NCI-H526 treated with DMSO at 0.1 percent for 48 hours (cell line): ENCODE measurements around the gene VAV3.
"Not testable (repeated sequence)": the region's sequence is repeated elsewhere in the genome, so short reads cannot be mapped to it uniquely, and the experiment has no call there.

ENCODE experiments used
- DNase-seq: peaks from one replicate; lab custom pipeline; 2025; lab: John Stamatoyannopoulos, UW

Gene VAV3, protein sequence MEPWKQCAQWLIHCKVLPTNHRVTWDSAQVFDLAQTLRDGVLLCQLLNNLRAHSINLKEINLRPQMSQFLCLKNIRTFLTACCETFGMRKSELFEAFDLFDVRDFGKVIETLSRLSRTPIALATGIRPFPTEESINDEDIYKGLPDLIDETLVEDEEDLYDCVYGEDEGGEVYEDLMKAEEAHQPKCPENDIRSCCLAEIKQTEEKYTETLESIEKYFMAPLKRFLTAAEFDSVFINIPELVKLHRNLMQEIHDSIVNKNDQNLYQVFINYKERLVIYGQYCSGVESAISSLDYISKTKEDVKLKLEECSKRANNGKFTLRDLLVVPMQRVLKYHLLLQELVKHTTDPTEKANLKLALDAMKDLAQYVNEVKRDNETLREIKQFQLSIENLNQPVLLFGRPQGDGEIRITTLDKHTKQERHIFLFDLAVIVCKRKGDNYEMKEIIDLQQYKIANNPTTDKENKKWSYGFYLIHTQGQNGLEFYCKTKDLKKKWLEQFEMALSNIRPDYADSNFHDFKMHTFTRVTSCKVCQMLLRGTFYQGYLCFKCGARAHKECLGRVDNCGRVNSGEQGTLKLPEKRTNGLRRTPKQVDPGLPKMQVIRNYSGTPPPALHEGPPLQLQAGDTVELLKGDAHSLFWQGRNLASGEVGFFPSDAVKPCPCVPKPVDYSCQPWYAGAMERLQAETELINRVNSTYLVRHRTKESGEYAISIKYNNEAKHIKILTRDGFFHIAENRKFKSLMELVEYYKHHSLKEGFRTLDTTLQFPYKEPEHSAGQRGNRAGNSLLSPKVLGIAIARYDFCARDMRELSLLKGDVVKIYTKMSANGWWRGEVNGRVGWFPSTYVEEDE

DNA sequence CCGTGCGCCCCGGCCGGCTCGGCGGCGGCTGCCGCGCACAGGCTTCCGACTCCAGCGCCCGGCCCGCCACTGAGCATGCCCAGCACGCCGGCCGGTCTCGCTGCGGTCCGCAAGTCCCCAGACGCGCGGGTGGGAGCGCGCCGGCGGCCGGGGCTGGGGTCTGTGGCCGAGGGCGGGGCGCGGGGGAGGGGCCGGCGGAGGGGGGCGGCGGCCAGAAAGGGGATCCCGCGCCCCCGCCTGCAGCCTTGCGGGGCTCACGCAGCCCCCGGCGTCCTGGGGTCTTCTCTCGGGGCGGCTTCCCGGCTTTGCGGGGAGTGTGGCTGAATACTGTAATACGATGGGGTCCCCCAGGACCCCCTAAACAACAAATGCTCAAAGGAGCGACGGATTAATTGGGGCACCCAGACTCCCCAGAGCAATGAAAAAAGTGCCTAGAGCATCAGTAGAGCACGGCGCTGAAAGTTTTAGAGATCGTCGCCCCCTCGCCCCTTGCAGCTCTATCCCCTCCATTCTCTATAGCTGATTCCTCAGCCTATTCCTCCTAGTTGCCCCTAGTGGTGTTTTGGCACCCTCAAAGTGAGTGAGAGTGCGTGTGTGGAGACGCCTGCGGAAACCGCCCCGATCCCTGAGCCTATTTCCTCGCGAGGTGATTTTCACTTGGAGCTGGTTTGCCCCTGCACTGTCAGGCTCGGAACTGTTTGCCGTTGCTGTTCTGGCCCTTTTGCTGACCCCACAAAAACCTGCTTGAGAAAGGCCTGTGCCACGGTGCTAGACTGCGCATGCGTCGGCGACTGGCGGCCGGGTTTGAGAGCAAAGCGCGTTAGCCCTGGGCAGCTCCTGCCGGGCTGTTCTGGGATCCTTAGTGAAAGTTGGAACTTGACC, at the start of gene VAV3:
TSS of gene VAV3 (minus strand) at position 71 of the 882 bp plus-strand sequence. CDS start 311 bp downstream, outside the sequence.
- DNase-seq = peak; percentile 78

DNA sequence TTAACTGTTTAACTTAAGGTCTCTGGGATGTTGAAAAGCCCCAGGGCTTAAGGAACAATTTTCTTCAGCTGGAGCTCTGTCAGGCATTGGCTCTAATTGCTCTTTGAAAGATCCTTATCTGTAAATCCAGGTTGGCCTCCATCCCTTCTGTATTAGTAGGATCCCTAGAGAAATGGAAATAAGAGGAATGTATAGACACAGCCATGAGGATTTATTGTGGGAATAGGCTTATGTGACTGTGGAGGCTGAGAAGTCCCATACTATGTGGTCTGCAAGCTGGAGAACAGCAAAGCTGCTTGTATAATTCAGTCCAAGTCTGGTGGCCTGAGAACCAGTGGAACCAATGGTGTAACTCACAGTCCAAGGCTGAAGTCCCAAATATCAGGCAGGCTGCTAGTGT, 47.6 kb upstream of the VAV3 start:
- no peak for DNase-seq

DNA sequence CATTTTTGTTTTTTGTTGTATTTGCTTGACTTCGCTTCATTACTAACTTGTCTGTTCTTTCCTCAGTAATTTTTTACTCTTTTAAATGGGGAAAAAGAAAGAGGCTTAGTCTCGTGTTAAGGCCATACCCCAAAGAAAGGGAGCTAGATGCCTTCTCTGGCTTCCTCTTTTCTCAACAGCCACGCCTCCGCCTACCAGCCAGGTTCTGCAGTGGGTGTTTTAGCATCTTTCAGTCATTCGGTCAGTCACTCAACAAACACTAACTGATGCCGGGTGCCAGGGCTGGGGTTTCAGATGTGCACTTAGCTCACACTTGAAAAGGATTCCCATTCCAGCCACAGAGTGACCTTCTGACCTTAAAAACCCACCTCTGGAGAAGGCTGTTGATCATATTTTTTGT, 46.3 kb upstream of the VAV3 start:
- DNase-seq = no peak

DNA sequence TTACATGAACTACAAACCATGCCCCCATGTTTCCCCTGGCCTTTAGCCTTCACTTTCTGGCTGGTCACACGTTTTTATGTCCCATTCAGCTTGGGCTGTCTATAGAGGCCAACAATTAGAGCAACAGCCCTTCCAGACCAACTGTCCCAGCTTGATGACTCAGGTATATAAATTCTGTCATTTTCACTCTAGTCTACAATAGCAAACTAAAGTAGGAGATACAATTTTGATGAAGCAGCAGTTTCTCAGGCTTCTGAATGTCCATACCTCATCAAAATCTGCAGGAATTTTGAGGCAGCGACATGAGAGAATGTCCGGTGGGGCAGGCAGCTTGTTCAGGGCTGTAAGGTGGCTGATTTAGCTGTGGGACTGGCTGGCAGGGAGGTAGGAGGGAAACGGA, 45.6 kb upstream of the VAV3 start:
- no peak for DNase-seq

DNA sequence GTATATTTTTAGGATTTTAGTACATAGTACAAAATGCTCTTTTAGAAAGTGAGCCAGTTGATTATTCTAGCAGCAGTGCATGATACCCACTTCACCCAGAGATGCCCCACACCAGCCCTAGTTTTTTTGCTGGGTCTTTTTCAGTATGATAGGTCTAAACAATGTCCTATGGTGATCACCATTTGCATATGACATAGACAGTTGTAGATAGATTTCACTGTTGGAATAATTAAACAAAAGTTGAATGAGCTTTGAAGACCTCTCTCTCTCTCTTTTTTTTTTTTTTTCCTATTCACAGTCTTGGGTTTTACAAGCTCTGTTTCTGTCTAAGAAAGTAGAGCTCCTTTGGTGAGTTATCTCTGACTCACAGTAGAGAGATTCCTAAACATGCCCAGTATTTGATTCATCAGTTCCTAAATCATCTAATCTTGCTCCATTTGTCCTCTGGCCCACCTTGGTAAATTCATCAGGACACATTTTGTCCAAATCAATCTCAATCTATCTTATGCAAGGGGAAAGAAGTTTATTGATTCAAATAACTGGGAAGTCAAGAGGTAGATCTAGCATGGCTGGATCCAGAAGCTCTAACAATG, 44.7 kb upstream of the VAV3 start:
- DNase-seq = peak; percentile 44

DNA sequence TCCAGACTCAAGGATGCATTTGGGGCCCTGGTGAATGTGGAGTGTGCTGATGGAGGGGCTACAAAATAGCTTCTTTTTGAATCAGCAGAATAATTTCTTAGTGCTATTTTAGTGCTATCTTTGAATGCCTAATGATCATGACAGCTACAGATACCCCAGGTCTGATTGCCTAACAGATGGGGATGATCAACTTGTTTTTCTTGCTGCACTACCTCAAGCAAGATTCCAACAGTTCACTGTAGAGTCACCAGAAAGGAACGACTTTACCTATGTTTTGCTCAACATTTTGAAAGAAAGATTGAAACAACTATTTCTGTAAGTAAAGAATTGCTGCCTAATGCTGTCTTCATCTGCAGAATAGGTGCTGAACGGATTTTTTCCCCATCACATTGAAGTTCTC, 42.6 kb upstream of the VAV3 start:
- DNase-seq = no peak

DNA sequence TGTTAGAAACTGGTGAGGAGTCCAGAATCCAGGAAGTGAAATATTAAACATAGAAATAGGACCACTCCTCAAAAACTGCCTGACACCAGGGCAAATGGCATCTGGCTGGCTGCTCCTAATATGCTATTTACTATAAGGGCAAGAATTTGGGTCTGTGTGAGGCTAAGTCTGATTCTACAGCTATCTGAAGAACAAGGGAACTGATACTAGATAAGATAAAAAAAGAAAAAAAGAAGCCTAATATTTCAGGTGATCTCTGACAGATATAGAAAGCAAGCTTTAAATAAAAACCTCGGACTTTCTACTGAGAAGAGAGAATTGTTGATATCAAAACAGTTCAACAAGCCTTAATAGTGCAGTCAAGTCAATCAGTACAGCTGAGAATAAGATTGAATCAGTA, 42.1 kb upstream of the VAV3 start:
- no peak for DNase-seq

DNA sequence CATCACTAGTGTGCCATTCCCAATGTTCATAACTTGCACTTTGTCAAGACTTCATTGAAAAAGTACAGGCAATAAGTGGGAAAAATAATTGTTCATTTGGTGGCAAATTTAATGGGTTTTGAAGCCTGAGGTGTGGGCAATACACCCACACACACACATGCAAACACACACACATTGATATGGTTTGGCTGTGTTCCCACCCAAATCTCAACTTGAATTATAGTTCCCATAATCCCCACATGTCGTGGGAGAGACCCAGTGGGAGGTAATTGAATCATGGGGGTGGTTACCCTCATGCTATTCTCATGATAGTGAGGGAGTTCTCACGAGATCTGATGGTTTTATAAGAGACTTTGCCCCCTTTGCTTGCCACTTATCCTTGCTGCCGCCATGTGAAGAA, 39.9 kb upstream of the VAV3 start:
- DNase-seq = not testable (repeated sequence)

DNA sequence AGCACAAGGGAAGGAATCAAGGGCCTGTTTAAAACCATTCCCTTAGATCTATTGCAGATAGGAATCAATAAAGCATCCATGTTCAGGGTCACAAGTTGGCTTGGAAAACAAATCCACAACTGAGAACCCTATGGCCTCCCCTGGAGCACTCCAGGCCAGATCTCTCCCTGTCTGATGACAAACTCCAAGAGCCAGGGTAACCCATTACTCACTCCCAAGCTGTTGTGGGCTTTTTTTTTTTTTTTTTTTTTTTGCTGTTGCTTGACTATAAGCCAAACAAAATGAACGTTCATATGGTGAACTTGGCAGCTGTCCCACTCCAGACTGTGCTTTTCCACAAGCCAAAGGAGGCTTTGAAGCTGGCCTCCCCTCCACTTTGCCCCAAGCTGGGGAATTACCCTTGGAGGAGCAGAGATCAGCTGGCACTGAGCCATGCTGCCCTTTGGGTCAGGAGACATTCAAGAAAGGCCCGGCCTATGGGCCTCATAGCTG, 35.7 kb upstream of the VAV3 start:
- no peak for DNase-seq

DNA sequence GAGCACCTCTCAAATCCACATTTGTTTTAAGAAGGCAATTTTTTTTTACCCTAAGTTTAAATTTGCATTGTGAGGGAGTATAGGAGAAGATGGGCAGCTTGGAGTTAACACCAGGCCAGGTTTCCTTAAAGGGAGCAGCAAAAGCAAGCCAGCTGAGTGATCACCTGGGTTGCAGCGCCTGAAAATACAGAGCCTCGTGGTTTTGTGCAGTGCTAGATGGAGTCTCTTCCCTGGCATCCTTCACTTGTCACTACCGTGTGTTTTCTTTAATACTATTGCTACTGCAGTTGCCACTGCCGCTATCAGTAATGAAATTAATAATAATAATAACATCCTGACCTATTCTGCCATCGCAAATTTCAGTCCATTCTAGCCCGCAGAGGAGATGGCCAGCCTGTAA, 35.2 kb upstream of the VAV3 start:
- no peak for DNase-seq

DNA sequence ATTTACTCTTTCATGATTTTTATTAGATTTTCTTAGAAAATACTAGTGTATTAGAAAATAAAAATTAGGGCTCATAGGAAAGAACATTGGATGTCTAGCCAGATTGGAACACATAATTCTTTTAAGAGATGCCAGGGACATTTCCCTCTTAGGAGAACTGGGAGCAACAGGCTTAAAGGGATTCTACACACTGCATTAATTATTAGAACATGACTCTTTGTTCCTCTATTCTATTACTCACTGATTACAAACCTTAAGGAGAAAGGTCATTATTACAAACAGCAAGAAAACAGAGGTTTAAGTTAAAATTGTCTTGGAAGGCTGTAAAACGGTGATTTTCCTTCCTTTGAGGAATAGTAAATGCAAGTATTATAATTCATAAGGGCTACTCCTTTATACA, 32.9 kb upstream of the VAV3 start:
- no peak for DNase-seq

DNA sequence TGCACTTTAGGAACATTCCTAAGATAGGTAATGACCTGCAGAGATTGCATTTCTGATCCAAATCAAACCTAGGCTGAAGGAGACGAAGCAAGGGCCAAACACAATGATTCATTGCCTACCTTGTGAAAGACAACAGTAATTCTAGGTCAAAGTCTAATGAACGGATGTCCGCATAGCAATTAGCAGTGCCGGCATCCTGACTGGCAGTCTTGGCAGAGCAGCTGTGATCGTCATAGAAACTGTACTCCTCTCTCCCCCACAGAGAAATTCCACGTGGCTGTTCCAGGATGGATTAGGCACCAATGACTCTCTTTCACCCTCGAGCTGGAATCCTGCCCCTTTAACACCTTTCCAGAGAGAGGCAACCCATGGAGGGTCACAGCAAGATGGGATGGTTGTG, 28.9 kb upstream of the VAV3 start:
- DNase-seq = no peak

DNA sequence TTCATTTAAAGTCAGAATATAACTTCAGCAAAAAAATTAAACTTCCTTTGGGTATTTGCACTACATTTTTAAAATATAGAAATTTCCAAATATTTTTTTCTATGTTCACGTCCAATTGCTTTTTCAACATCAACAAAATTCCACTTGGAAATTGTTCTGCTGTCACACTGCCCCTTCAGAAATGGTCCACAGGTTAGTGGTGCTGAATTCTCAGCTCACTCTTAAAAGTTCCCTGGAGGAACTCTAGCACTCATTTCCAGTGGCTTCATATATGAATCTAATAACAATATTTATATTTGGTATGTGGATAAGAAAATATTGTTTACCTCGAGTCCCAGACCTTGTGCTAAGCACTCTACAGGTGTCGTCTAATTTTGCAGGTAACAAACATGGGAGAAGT, 27.4 kb upstream of the VAV3 start:
- no peak for DNase-seq

DNA sequence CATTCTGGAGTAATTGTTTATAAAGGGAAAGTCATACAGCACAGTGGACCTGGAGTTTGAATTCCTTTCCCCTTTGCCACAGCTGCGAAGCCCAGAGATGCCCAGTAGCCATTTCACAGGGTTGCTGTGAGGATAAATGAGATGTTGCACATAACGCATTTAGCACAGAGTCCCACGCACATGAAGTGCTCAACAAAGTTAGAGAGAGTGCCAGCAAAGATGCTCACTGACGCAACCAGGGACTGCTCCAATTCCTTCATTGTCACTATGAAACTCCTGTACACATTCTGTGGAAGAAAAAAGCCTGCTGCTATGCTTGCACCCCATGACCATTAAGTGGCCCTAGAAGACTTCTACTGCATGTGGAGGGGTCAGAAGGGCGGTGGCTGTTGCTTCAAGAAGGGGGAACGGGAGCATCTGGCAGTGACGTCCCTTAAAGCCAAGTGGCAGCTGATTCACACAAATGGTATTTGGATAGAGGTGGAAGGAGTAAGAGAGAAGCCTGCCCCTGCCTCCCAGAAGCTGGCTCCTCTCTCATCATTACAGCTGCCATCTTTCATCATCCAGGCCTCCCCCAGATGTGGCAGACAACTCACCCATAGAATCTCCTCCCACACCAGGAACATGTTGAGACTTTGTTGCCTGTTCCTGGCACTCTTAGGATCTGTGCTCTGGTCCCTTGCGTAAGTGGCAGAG, 26.5 kb upstream of the VAV3 start:
- DNase-seq = no peak

DNA sequence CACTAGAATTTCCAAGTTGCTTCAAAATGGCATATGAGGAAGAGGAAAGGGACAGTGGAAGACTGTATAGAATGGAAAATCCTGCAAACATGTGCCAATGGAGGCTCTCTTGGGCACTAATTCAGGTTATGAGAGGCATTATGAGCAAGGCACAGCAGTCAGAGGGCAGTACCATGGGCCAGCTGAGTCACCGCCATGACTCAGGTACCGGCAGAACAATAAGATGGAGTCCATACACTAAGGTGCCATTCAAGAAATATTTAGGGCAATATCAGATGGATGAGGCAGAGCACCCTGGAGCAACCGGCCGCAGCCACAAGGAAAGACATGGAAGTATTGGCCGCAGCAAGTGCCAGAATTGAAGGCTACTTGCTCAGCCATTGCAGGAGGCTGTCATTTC, 25.6 kb upstream of the VAV3 start:
- DNase-seq = no peak

DNA sequence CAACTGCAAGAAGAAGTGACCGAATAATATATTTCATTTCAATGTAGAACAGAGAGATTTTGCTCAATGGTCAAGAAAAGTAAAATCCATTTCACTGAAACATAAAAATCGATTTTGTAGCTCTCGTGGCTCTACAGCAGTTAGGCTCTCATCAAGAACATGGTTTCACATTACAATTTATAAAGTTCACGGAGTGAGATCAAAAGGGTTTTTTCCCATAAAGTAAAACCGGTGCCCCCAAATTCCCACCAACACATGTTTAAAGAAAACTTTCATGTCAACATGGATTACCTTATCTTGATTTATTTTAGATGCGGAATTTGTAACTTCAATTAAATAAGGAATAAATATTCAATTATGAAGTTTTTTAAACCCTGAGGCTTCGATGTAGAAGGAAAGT, 16.3 kb upstream of the VAV3 start:
- no peak for DNase-seq

DNA sequence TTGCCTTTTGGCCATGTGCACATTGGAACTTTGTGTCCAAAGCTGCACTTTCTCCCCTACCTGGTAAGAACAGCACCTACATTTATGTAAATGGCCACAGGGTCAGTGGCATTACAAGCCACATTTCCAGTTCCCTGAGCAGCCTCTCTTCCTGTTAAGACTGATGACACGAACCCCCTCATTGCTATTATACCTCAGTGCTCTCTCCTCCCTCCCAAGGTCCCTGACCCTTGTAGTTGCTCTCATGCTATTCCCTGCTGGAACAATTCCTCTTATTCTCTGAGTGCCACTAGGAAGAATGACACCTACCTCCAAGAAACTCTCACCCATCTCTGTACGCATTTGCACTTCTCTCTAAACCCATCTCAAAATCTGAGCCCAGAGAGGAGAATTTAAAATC, 14.9 kb upstream of the VAV3 start:
- DNase-seq = no peak

DNA sequence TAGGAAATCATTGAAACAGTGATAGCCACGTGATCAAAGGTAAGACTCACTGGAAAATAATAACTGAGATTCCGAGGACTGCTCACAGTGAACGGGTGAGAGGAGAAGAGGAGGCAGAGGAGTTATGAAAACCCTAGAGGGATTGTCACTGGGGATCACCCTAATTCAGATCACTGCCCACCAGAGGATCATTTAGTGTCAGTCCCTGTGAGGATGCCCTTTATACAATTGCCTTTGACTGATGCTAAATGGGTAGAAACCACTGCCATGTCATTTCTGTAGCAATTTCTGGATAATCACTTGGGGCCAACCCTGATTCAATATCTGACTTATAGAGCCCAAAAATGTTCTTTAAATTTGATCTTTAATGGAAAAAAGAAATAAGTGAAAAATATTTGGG, 14.1 kb upstream of the VAV3 start:
- DNase-seq = no peak

DNA sequence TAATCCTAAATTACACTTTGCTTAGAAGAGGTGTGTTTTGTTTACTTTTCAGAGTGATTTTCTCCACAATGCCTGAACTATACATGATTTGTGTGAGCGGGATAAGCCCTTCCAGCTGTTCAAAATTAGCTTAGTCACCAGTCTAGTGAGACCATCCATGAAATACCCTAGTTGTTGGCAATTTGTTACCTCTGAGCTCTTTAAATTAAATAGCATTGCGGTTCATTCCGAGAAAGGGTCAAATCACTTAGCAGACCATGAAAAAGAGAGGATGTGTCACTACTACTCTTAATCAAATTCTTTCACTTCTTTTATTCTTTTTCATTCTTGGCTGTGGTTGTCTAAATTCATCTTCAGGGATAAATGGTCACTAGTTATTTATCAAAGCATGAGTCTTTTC, 11.9 kb upstream of the VAV3 start:
- DNase-seq = no peak

DNA sequence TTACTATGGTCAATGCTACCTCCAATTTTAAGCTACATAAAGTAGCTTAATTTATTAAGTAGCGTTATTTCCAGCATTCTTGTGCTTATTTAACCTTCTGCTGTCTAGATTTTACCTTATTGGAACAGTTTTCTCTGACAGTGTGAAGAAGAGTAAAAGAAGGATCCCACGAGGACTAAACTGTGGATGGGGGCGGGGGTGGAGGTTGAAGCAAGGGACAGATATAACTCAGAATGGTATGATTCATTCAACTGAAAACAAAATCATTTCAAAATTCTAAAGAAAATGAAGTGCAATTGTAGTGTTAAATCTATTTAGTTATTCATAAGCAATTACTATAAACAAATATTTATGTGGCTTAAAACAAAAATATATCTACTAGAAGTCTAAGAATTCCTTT, 11.5 kb upstream of the VAV3 start:
- DNase-seq = no peak

DNA sequence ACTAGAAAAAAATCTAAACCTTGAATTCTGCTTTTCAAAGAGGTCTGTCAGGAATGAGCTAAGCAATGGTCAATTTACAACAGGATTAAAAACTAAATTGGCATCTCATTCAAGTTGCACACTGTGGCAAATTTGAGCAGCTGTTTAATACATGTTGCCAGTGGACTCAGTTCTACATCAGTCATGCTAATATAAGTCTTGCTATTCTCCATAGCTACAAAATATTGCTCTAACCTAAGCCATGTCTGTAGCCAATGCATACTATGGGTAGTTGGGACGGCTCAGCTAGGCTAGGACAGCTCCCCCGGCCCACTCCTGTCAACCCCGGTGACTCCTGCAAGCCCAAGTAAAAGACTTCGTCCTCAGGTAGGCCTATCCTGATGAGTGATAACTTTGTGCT, 10.9 kb upstream of the VAV3 start:
- no peak for DNase-seq
